Lower lobe of right lung (tissue), 2 donors: ENCODE measurements around the gene UMODL1. TPM values are rescaled to one million over a fixed set of nuclear protein-coding genes. Genes with fewer than 3 reads are reported as not detected.

Source experiments
- ATAC-seq, 2 donors: fragments of 200-7000 bp; cut with Tn5 transposase; one replicate each; pipeline ENCODE4 v1.9.1; 2020 to 2022; ENCODE audit warnings: mild to moderate bottlenecking in 2 of 2, moderate library complexity in 2 of 2
- DNase-seq: peaks from one replicate; pipeline ENCODE4 v3.0.0-alpha.2; 2020
- H3K27ac ChIP-seq: fragments of 200-600 bp; one replicate; pipeline ENCODE4 v1.8.0; 2022
- H3K27me3 ChIP-seq: fragments of 200-600 bp; one replicate; pipeline ENCODE4 v1.8.0; 2022; ENCODE audit warnings: low read depth
- H3K36me3 ChIP-seq: fragments of 200-600 bp; one replicate; pipeline ENCODE4 v1.8.0; 2022; ENCODE audit warnings: mild to moderate bottlenecking
- H3K4me1 ChIP-seq: fragments of 200-600 bp; one replicate; pipeline ENCODE4 v1.8.0; 2022
- H3K4me3 ChIP-seq: fragments of 200-600 bp; one replicate; pipeline ENCODE4 v1.8.0; 2022; ENCODE audit warnings: mild to moderate bottlenecking
- H3K9me3 ChIP-seq: fragments of 200-600 bp; one replicate; pipeline ENCODE4 v1.8.0; 2022
- CTCF ChIP-seq: fragments of 200-600 bp; IDR thresholded peaks from one replicate; pipeline ENCODE4 v1.8.0; 2022; ENCODE audit warnings: antibody characterized with exemption, mild to moderate bottlenecking
- intact Hi-C: fragments of 100-400 bp; cut with DNase I; formaldehyde crosslinking; loops from one replicate; pipeline ENCODE4 v1.11.0; 2022
- total RNA-seq: library from RNA; stranded (reverse); fragmentation: NEBNext Ultra II Directional; extraction: Animal tissue kit (Norgen Biotek cat#: 25700); gene quantifications from one replicate; pipeline ENCODE4 v1.2.1, GENCODE V29; 2021
- donor health status: DM: no; HTN: yes; CAD: no; lungs with severe emphysema.

The UMODL1 gene
- total RNA-seq, 1 donor from 2014 or later, result 0.50 TPM

GRCh38 chr21:42146273-42146805 is 75.2 kb downstream of the UMODL1 start:
- H3K27ac ChIP-seq, result no peak overlapping the region
- no peaks in the 10 kb centered on the region for H3K9me3 ChIP-seq
- no peak for TF ChIP-seq CTCF
- no peaks in the 10 kb centered on the region for H3K36me3 ChIP-seq
- intact Hi-C loops, result no loop called here
- DNase-seq (no peak), ATAC-seq (no peak)
- H3K4me1 ChIP-seq, result peaks cover 10% of the 10 kb centered on the region
- no peak overlapping the region for H3K4me3 ChIP-seq
- no peaks in the 10 kb centered on the region for H3K27me3 ChIP-seq

- DNase-seq (peak; percentile 38), ATAC-seq (no peak)
- Histone ChIP-seq H3K9me3 (no peaks in the 10 kb centered on the region), H3K4me1 (peaks cover 15% of the 10 kb centered on the region), H3K36me3 (no peaks in the 10 kb centered on the region), H3K27me3 (no peaks in the 10 kb centered on the region), H3K4me3 (no peak overlapping the region), H3K27ac (no peak overlapping the region)
- TF ChIP-seq CTCF, result no peak
- intact Hi-C loops, result no loop called here
Measured at GRCh38 chr21:42146821-42147220, 75.7 kb downstream of the UMODL1 start.

- no peaks in the 10 kb centered on the region for H3K27me3 ChIP-seq
- H3K9me3 ChIP-seq, result no peaks in the 10 kb centered on the region
- no peak overlapping the region for H3K4me3 ChIP-seq
- no peak for TF ChIP-seq CTCF
- no peak overlapping the region for H3K27ac ChIP-seq
- H3K4me1 ChIP-seq, result peaks cover 20% of the 10 kb centered on the region
- intact Hi-C loops, result no loop called here
- DNase-seq, result no peak
- ATAC-seq, result no peak
- H3K36me3 ChIP-seq, result no peaks in the 10 kb centered on the region
Measured at GRCh38 chr21:42147386-42148020, 76.4 kb downstream of the UMODL1 start.

GRCh38 chr21:42148097-42148496 is 77.0 kb downstream of the UMODL1 start:
- H3K9me3 ChIP-seq, result no peaks in the 10 kb centered on the region
- H3K4me3 ChIP-seq, result no peak overlapping the region
- no peaks in the 10 kb centered on the region for H3K36me3 ChIP-seq
- no peak for TF ChIP-seq CTCF
- H3K27ac ChIP-seq, result no peak overlapping the region
- ATAC-seq (no peak), DNase-seq (no peak)
- H3K27me3 ChIP-seq, result no peaks in the 10 kb centered on the region
- H3K4me1 ChIP-seq, result peaks cover 26% of the 10 kb centered on the region
- intact Hi-C loops, result no loop called here

- intact Hi-C loops, result no loop called here
- no peak overlapping the region for H3K27ac ChIP-seq
- H3K9me3 ChIP-seq, result no peaks in the 10 kb centered on the region
- H3K27me3 ChIP-seq, result no peaks in the 10 kb centered on the region
- H3K4me3 ChIP-seq, result no peak overlapping the region
- H3K36me3 ChIP-seq, result no peaks in the 10 kb centered on the region
- TF ChIP-seq CTCF, result no peak
- ATAC-seq, result no peak
- DNase-seq, result no peak
- H3K4me1 ChIP-seq, result peaks cover 31% of the 10 kb centered on the region
Measured at GRCh38 chr21:42148584-42148983, 77.5 kb downstream of the UMODL1 start.
